ENCODE data around the gene MSI1.

Gene MSI1

GRCh38 chr12:120346681-120347080 is 22.3 kb downstream of the MSI1 start:
- H3K9me3 ChIP-seq (ENCODE audit: control extremely low read depth in 1 of 5, control insufficient read depth in 4 of 5, insufficient read depth in 2 of 5, low read depth in 1 of 5, low read length in 4 of 5) = no peaks in the 10 kb centered on the region
- no peak for DNase-seq
- ChIA-PET CTCF (interaction anchor here (1.2 to 1.4 kb wide), 2 partner anchors 9 kb away, joined by 4 to 6 read pairs; no protein-coding TSS in a partner anchor), POLR2A (interaction anchor here (0.6 kb wide), 1 partner anchor 1005 kb away, joined by 3 read pairs; the partner anchor contains the start of gene ANAPC5)
- no peaks in the 10 kb centered on the region for H3K36me3 ChIP-seq (ENCODE audit: control insufficient read depth in 4 of 4, insufficient read depth in 4 of 4, low read length in 3 of 4)
- no peak overlapping the region for H3K27ac ChIP-seq (ENCODE audit: insufficient read depth in 1 of 2, low read depth in 1 of 2, low read length in 2 of 2, poor library complexity in 1 of 2, severe bottlenecking in 2 of 2)
- H3K4me3 ChIP-seq (ENCODE audit: control insufficient read depth in 1 of 7, extremely low read depth in 1 of 7, insufficient read depth in 4 of 7, low read depth in 2 of 7, low read length in 6 of 7) = no peak overlapping the region
- H3K4me1 ChIP-seq (ENCODE audit: control extremely low read depth in 1 of 4, control insufficient read depth in 4 of 4, insufficient read depth in 4 of 4, low read length in 3 of 4) = no peaks in the 10 kb centered on the region
- WGBS (ENCODE audit: insufficient coverage) = 100% methylated on average over 2 of the region's 7 CpGs
- H3K27me3 ChIP-seq (replicated peaks in 2 of 5; ENCODE audit: control insufficient read depth in 4 of 5, insufficient read depth in 5 of 5, low read length in 4 of 5) = peaks cover 0 to 13% (median 0%) of the 10 kb centered on the region in 5 experiments

GRCh38 chr12:120346031-120346430 is 22.9 kb downstream of the MSI1 start:
- Histone ChIP-seq H3K27ac (ENCODE audit: insufficient read depth in 1 of 2, low read depth in 1 of 2, low read length in 2 of 2, poor library complexity in 1 of 2, severe bottlenecking in 2 of 2) (no peak overlapping the region), H3K9me3 (ENCODE audit: control extremely low read depth in 1 of 5, control insufficient read depth in 4 of 5, insufficient read depth in 2 of 5, low read depth in 1 of 5, low read length in 4 of 5) (no peaks in the 10 kb centered on the region), H3K4me3 (ENCODE audit: control insufficient read depth in 1 of 7, extremely low read depth in 1 of 7, insufficient read depth in 4 of 7, low read depth in 2 of 7, low read length in 6 of 7) (no peak overlapping the region), H3K36me3 (ENCODE audit: control insufficient read depth in 4 of 4, insufficient read depth in 4 of 4, low read length in 3 of 4) (no peaks in the 10 kb centered on the region), H3K27me3 (replicated peaks in 2 of 5; ENCODE audit: control insufficient read depth in 4 of 5, insufficient read depth in 5 of 5, low read length in 4 of 5) (peaks cover 0 to 13% (median 0%) of the 10 kb centered on the region in 5 experiments), H3K4me1 (ENCODE audit: control extremely low read depth in 1 of 4, control insufficient read depth in 4 of 4, insufficient read depth in 4 of 4, low read length in 3 of 4) (no peaks in the 10 kb centered on the region)
- 97% methylated on average over 7 of the region's 15 CpGs for WGBS (ENCODE audit: insufficient coverage)
- ChIA-PET CTCF (interaction anchor here (1.2 kb wide), 1 partner anchor 8 kb away, joined by 6 read pairs; no protein-coding TSS in a partner anchor), POLR2A (no interaction called here)
- no peak for DNase-seq

GRCh38 chr12:120343692-120344091 is 25.3 kb downstream of the MSI1 start:
- no peaks in the 10 kb centered on the region for H3K4me1 ChIP-seq (ENCODE audit: control extremely low read depth in 1 of 4, control insufficient read depth in 4 of 4, insufficient read depth in 4 of 4, low read length in 3 of 4)
- no peaks in the 10 kb centered on the region for H3K36me3 ChIP-seq (ENCODE audit: control insufficient read depth in 4 of 4, insufficient read depth in 4 of 4, low read length in 3 of 4)
- DNase-seq = no peak
- H3K9me3 ChIP-seq (ENCODE audit: control extremely low read depth in 1 of 5, control insufficient read depth in 4 of 5, insufficient read depth in 2 of 5, low read depth in 1 of 5, low read length in 4 of 5) = no peaks in the 10 kb centered on the region
- peaks cover 0 to 5% (median 0%) of the 10 kb centered on the region in 5 experiments for H3K27me3 ChIP-seq (replicated peaks in 2 of 5; ENCODE audit: control insufficient read depth in 4 of 5, insufficient read depth in 5 of 5, low read length in 4 of 5)
- H3K4me3 ChIP-seq (ENCODE audit: control insufficient read depth in 1 of 7, extremely low read depth in 1 of 7, insufficient read depth in 4 of 7, low read depth in 2 of 7, low read length in 6 of 7) = no peak overlapping the region
- WGBS (ENCODE audit: insufficient coverage) = 100% methylated on average over 6 of the region's 8 CpGs
- ChIA-PET POLR2A (no interaction called here), CTCF (interaction anchor here (2.2 kb wide), 1 partner anchor 12 kb away, joined by 5 read pairs; no protein-coding TSS in a partner anchor)
- H3K27ac ChIP-seq (ENCODE audit: insufficient read depth in 1 of 2, low read depth in 1 of 2, low read length in 2 of 2, poor library complexity in 1 of 2, severe bottlenecking in 2 of 2) = no peak overlapping the region

GRCh38 chr12:120343039-120343537 is 25.9 kb downstream of the MSI1 start:
- H3K27ac ChIP-seq (ENCODE audit: insufficient read depth in 1 of 2, low read depth in 1 of 2, low read length in 2 of 2, poor library complexity in 1 of 2, severe bottlenecking in 2 of 2) = no peak overlapping the region
- WGBS (ENCODE audit: insufficient coverage) = 73% methylated on average over 9 of the region's 10 CpGs
- H3K36me3 ChIP-seq (ENCODE audit: control insufficient read depth in 4 of 4, insufficient read depth in 4 of 4, low read length in 3 of 4) = no peaks in the 10 kb centered on the region
- DNase-seq = no peak
- H3K4me3 ChIP-seq (ENCODE audit: control insufficient read depth in 1 of 7, extremely low read depth in 1 of 7, insufficient read depth in 4 of 7, low read depth in 2 of 7, low read length in 6 of 7) = no peak overlapping the region
- ChIA-PET POLR2A (no interaction called here), CTCF (no interaction called here)
- no peaks in the 10 kb centered on the region for H3K4me1 ChIP-seq (ENCODE audit: control extremely low read depth in 1 of 4, control insufficient read depth in 4 of 4, insufficient read depth in 4 of 4, low read length in 3 of 4)
- peaks cover 0 to 5% (median 0%) of the 10 kb centered on the region in 5 experiments for H3K27me3 ChIP-seq (replicated peaks in 2 of 5; ENCODE audit: control insufficient read depth in 4 of 5, insufficient read depth in 5 of 5, low read length in 4 of 5)
- H3K9me3 ChIP-seq (ENCODE audit: control extremely low read depth in 1 of 5, control insufficient read depth in 4 of 5, insufficient read depth in 2 of 5, low read depth in 1 of 5, low read length in 4 of 5) = peaks cover 0 to 3% (median 0%) of the 10 kb centered on the region in 5 experiments

- no peaks in the 10 kb centered on the region for H3K36me3 ChIP-seq (ENCODE audit: control insufficient read depth in 4 of 4, insufficient read depth in 4 of 4, low read length in 3 of 4)
- peaks cover 0 to 10% (median 2%) of the 10 kb centered on the region in 5 experiments for H3K9me3 ChIP-seq (ENCODE audit: control extremely low read depth in 1 of 5, control insufficient read depth in 4 of 5, insufficient read depth in 2 of 5, low read depth in 1 of 5, low read length in 4 of 5)
- POLR2A ChIA-PET = no interaction called here
- DNase-seq = no peak
- no peak overlapping the region for H3K27ac ChIP-seq (ENCODE audit: insufficient read depth in 1 of 2, low read depth in 1 of 2, low read length in 2 of 2, poor library complexity in 1 of 2, severe bottlenecking in 2 of 2)
- no peaks in the 10 kb centered on the region for H3K27me3 ChIP-seq (replicated peaks in 2 of 5; ENCODE audit: control insufficient read depth in 4 of 5, insufficient read depth in 5 of 5, low read length in 4 of 5)
- 84% methylated on average over 17 of the region's 30 CpGs for WGBS (ENCODE audit: insufficient coverage)
- CTCF ChIA-PET = no interaction called here
- H3K4me1 ChIP-seq (ENCODE audit: control extremely low read depth in 1 of 4, control insufficient read depth in 4 of 4, insufficient read depth in 4 of 4, low read length in 3 of 4) = no peaks in the 10 kb centered on the region
- no peak overlapping the region for H3K4me3 ChIP-seq (ENCODE audit: control insufficient read depth in 1 of 7, extremely low read depth in 1 of 7, insufficient read depth in 4 of 7, low read depth in 2 of 7, low read length in 6 of 7)
These were observed 26.6 kb downstream of the MSI1 start for GRCh38 chr12:120342175-120343038.

GRCh38 chr12:120339256-120339655 is 29.7 kb downstream of the MSI1 start:
- ChIA-PET POLR2A (interaction anchor here (0.6 kb wide), 1 partner anchor 21 kb away, joined by 3 read pairs; no protein-coding TSS in a partner anchor), CTCF (interaction anchor here (1.4 to 1.5 kb wide), 2 partner anchors 9 to 127 kb away, joined by 3 to 4 read pairs; no protein-coding TSS in a partner anchor)
- 95% methylated on average over 4 of the region's 4 CpGs for WGBS (ENCODE audit: insufficient coverage)
- H3K4me3 ChIP-seq (ENCODE audit: control insufficient read depth in 1 of 7, extremely low read depth in 1 of 7, insufficient read depth in 4 of 7, low read depth in 2 of 7, low read length in 6 of 7) = no peak overlapping the region
- H3K4me1 ChIP-seq (ENCODE audit: control extremely low read depth in 1 of 4, control insufficient read depth in 4 of 4, insufficient read depth in 4 of 4, low read length in 3 of 4) = no peaks in the 10 kb centered on the region
- H3K27me3 ChIP-seq (replicated peaks in 2 of 5; ENCODE audit: control insufficient read depth in 4 of 5, insufficient read depth in 5 of 5, low read length in 4 of 5) = no peaks in the 10 kb centered on the region
- H3K9me3 ChIP-seq (ENCODE audit: control extremely low read depth in 1 of 5, control insufficient read depth in 4 of 5, insufficient read depth in 2 of 5, low read depth in 1 of 5, low read length in 4 of 5) = peaks cover 0 to 17% (median 9%) of the 10 kb centered on the region in 5 experiments
- no peak overlapping the region for H3K27ac ChIP-seq (ENCODE audit: insufficient read depth in 1 of 2, low read depth in 1 of 2, low read length in 2 of 2, poor library complexity in 1 of 2, severe bottlenecking in 2 of 2)
- H3K36me3 ChIP-seq (ENCODE audit: control insufficient read depth in 4 of 4, insufficient read depth in 4 of 4, low read length in 3 of 4) = no peaks in the 10 kb centered on the region
- no peak for DNase-seq

- Histone ChIP-seq H3K27me3 (replicated peaks in 2 of 5; ENCODE audit: control insufficient read depth in 4 of 5, insufficient read depth in 5 of 5, low read length in 4 of 5) (peaks cover 0 to 2% (median 0%) of the 10 kb centered on the region in 5 experiments), H3K4me1 (ENCODE audit: control extremely low read depth in 1 of 4, control insufficient read depth in 4 of 4, insufficient read depth in 4 of 4, low read length in 3 of 4) (no peaks in the 10 kb centered on the region), H3K9me3 (ENCODE audit: control extremely low read depth in 1 of 5, control insufficient read depth in 4 of 5, insufficient read depth in 2 of 5, low read depth in 1 of 5, low read length in 4 of 5) (peaks cover 0 to 17% (median 9%) of the 10 kb centered on the region in 5 experiments), H3K36me3 (ENCODE audit: control insufficient read depth in 4 of 4, insufficient read depth in 4 of 4, low read length in 3 of 4) (no peaks in the 10 kb centered on the region), H3K27ac (ENCODE audit: insufficient read depth in 1 of 2, low read depth in 1 of 2, low read length in 2 of 2, poor library complexity in 1 of 2, severe bottlenecking in 2 of 2) (no peak overlapping the region), H3K4me3 (ENCODE audit: control insufficient read depth in 1 of 7, extremely low read depth in 1 of 7, insufficient read depth in 4 of 7, low read depth in 2 of 7, low read length in 6 of 7) (no peak overlapping the region)
- ChIA-PET POLR2A (no interaction called here), CTCF (interaction anchor here (1.2 to 1.8 kb wide), 2 partner anchors 9 to 310 kb away, joined by 3 to 6 read pairs; no protein-coding TSS in a partner anchor)
- DNase-seq = peak in 1 of 3 donors; percentile 10
- no CpG with 5 or more reads among the region's 2 CpGs for WGBS (ENCODE audit: insufficient coverage)
These were observed 31.2 kb downstream of the MSI1 start for GRCh38 chr12:120337730-120338129.
